GM19395 (cell line): ENCODE data around the gene GSTK1.
"Not testable (repeated sequence)": the region's sequence is repeated elsewhere in the genome, so short reads cannot be mapped to it uniquely, and the experiment has no call there.

Source experiments
- ATAC-seq: cut with Tn5 transposase; IDR thresholded peaks from one replicate; pipeline ENCODE4 v1.9.1; 2021; ENCODE audit warnings: mild to moderate bottlenecking, moderate library complexity; ENCODE audit not compliant: unreplicated experiment

Gene GSTK1

DNA sequence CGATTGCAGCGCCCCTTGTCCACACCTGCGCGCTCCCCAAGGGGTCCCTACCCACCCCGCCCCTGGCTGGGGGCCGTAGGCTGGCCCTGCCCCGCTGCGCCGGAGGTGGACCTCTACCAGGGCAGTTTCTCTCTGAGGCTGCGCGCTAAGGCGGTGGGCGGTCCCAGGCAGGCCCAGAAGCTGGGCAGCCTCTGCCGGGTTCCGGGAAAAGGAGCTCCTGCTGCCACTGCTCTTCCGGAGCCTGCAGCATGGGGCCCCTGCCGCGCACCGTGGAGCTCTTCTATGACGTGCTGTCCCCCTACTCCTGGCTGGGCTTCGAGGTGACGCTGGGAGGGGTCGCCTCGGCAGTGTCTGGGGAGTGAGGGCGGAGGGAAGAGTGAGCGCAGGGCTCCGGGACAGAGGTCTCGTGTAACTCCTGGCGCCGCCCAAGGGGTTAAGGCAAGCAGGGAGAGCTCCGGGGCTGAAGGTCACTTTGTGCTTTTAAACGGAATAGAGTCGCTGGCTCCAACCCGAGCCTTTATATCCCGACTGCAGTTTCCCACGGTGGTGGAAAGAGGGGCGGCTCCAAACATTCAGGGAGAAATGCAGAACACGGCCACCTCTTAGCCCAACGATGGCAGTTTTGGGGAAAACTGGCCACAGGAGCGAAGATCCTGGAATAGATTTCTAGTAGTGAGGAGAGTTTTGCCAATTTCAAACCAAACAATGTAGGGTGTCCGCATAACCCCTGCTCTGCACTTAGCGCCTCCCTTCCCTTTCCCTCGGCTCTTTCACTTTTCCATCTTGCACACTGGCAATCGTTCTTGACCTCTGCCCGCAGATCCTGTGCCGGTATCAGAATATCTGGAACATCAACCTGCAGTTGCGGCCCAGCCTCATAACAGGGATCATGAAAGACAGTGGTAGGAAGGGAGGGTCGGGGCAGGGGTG is at the start of gene GSTK1:
GSTK1 (plus strand) TSS at position 176 of the 930 bp plus-strand sequence; CDS start at position 249, 73 bp downstream.
- peak; percentile 94 for ATAC-seq

DNA sequence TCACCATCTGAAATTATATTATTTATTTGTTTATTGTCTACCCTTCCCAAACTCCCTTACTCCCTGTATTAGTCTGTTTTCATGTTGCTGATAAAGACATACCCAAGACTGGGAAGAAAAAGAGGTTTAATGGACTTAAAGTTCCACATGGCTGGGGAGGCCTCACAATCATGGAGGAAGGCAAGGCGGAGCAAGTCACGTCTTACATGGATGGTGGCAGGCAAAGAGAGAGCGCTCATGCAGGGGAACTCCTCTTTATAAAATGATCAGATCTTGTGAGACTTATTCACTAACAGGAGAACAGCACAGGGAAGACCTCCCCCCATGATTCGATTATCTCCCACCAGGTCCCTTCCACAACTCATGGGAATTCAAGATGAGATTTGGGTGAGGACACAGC is 49.8 kb upstream of the GSTK1 start:
- not testable (repeated sequence) for ATAC-seq

DNA sequence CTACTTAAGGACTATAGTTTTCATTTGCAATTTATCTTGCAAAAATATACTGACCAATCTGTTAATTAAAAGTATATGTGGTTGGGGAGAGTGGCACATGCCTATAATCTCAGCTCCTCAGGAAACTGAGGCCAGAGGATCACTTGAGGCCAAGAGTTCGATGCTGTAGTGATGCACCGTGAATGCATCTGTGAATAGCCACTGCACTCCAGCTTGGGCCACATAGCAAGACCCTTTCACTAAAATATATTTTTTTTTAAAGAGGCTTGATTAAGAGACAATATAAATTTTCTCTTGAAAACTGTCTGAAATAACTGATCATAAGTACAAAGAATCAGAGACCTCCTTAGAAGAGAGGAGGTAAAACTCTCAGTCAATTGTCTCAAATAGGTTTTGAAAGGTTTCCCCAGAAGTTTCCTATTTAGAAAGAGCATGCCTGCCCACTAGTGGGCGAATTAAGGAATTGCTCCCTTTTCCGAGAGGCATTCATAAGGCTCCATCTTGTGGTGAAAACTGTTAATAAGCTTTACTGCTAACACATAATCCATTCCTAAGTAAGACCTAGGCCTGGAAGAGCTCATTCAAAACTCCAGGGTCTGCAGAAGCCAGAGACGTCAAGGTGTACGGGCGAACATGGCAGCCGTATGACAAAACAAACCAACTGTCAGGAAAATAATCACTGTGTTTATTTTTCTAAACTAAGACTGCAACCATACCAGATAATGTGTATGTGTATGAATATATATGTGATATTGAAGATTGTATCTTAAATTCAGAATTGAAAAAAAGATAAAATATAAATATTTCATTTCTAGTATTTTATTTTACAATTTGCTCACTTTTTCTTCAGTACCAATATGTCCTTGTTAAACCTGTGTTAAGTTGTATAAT is 48.2 kb upstream of the GSTK1 start:
- peak; percentile 97 for ATAC-seq

DNA sequence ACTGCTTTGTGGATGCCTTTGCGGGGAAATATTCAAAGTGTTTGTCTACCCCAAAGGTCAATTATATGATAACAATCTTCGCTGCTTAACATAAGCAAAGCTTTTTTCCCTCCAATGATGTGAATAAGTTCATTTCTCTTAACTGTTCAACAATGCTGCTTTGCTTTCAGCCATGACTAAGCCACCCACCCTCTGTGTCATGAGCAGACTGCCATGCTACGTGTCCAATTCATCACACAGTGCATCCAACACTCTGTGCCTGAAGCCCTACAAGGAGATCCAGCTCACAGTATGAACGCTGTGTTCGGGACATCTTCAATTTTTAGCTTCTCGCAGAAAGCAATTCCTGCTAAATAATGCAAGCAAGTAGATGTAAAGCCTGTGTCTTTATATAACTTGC is 47.1 kb upstream of the GSTK1 start:
- no peak for ATAC-seq

DNA sequence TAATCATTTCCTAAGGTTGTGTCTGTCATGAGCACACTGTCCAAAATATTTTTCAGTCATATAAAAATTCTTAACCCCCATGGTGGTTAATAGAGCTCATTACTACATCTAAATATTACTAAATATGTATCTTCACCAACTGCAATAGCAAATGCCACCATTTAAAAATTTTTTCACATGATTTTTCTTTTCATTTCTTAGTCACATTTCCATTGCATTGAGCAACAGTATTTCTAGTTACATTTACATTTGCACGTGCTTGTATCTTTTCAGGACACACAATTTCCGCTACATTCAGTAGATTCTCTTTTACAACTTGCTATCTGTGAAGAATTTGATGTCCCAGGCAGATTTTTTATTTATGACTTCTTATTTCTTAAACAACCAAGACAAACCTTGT is 46.6 kb upstream of the GSTK1 start:
- ATAC-seq: no peak

DNA sequence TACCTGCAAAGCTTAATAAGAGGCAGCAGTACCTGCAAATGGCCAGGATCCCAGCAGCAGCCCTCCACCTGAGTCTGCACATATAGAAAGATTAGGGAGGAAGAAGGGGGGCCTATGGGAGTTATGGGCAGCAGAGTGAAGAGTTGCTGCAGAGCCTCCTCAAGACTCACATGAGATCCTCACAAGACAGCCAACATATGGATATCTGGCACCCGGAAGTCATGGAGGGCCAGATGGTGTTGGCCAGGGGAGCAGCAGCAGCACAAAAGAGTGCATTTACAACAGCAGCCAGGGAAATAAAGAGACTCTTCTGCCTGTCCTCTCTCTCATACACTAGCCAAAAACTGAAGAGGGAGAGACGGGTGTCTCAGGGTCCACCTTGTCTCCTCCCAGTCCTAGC is 45.4 kb upstream of the GSTK1 start:
- no peak for ATAC-seq

DNA sequence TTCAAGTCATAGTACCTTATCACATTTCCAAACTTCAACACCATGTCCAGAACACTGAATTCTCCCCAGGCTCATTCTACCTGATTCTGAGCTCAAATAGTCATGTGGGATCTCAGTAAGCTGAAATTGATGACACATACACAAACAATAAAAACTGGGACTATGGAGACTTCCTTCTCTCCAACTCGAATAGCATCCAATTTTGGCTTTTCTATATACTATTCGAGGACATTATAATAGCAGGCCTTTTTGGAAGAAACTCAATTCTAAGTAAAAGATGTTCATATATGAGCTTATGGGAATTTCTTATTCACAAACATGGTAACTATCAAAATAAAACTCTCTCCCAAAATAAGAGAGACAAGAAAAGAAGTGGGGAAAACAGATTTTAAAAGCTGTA is 42.0 kb upstream of the GSTK1 start:
- no peak for ATAC-seq

DNA sequence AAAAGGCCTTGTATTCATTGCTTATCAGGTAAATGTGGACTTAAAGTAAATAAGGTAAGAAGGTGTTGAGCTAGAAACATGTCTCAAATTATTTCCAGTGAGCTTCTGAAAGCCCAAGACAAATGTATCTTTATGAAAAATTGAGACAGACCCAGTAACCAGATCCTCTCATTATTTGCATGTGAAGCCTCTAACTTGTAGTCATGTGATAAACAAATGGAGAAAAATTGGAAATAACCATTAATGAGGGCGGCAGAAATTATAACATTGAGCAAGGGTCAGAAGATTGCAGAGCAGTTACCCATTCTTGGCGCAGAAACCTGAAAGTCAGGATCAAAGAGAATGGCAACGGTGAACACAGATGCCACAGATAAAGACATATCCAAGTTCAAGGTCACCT is 41.5 kb upstream of the GSTK1 start, which contains the start of gene TAS2R40:
TAS2R40 (plus strand) TSS at position 301 of the 400 bp plus-strand sequence; CDS start at position 343, 42 bp downstream.
- ATAC-seq: no peak

DNA sequence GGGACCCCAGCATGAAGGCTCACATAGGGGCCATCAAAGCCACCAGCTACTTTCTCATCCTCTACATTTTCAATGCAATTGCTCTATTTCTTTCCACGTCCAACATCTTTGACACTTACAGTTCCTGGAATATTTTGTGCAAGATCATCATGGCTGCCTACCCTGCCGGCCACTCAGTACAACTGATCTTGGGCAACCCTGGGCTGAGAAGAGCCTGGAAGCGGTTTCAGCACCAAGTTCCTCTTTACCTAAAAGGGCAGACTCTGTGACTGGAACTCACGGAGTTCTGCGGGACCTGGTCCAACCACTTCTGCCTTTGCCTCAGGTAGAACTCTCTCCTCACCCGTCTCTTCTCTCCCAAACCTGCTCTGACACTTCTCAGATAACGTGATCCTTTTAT is 40.5 kb upstream of the GSTK1 start:
- no peak for ATAC-seq

DNA sequence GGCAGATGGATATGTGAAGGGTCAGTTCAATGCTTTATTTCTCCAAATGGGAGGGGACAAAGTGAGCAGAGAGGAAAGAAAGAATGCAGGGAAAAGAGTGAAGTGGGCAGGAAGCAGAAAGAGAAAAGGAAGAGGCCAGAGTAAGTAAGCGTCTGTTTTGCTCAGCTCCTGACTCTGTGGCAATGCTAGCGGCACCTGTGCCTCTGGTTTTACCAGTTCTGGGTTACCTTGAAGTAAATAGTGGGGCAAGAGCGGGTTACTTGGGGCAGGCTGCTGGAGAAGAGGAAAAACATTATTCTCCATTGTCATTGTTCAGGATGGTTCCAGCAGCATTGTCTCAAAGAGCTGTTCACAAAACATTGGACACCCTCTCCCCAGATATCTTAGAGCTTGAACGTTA is 39.5 kb upstream of the GSTK1 start:
- no peak for ATAC-seq

DNA sequence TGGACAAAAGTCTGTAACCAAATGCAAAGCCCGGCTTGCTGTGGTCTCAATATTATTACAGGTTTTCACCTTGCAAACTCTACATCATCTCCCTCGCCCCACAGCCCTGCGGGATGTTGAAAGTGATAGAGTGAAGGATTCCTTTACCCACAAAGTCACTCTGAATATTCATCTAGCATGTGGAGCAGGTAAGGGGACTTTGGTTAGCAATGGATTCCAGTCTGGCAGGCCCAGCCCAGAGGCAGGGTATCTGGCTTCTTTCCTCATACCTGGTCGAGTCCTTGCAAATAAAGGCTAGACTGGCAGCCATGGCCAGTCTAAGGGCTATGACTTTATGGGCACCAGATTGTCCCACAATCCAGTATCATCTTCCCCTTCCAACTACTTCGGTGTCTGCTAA is 38.2 kb upstream of the GSTK1 start:
- ATAC-seq: no peak

DNA sequence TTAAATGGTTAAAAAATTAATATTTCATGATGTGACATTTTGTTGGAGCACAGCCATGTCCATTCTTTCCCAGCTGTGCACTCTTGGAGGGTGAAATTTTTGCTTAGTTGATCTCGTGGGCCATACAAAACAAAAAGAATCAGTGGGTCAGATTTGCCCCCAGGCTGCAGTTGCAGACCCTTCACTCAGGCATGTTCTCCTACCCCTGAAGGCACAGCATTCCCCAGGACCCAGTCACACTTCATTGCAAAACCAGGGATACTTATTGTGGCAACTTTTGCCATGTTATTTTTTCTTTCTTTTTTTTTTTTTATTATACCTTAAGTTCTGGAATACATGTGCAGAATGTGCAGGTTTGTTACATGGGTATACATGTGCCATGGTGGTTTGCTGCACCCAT is 35.4 kb upstream of the GSTK1 start:
- ATAC-seq: no peak

DNA sequence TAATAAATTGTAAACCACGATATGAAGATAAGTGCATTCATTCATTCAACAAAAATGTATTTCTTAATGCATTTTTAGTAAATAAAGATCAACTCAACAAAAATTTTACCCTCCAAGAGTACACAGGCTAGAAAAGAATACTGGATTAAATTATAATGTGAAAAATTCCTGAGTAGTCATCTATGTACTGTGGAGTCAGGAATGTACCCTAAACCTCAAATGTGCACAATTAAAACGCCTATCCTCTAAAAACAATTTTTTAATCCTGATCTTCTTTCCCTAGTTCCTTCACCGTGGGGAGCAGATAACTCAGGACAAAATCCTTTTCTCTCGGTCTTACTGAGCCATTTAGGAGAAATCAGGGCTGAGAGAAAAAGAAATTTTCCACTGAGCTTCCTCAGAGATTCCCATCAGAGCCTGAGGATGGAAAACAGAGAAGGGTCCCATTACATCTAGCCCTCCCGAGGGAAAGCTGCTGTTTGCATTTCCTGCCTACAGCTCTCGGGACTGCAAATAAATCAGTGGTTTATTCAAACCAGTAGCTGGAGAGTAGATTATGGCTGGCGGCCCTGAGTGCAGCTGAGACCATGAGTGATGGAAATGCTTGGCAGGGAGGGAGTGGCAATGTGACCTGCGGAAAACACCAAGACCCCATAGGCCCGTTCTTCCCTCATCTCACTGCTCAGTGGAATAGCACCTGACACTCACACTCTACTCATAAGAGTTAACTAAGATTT is 34.0 kb upstream of the GSTK1 start:
- no peak for ATAC-seq

DNA sequence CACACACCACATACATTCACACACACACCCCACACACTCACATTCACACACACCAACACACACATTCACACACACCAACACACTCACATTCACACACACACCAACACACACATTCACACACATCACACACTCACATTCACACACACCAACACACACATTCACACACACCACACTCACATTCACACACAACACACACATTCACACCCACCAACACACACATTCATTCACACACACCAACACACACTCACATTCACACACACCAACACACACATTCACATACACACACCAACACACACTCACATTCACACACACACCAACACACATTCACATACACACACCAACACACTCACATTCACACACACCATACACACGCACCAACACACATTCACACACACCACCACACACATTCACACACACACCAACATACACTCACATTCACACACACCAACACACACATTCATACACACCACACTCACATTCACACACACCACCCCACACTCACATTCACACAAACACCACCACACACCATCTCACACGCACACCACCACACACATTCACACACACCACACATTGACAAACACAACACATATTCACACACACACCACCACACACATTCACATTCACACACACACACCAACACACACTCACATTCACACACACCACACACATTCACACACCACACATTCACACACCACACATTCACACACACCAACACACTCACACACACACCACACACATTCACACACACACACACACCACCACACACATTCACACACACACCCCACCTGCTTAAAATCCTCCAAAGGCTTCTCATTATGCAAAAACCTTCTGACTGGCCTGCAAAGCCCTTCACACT is 32.4 kb upstream of the GSTK1 start:
- ATAC-seq: no peak

DNA sequence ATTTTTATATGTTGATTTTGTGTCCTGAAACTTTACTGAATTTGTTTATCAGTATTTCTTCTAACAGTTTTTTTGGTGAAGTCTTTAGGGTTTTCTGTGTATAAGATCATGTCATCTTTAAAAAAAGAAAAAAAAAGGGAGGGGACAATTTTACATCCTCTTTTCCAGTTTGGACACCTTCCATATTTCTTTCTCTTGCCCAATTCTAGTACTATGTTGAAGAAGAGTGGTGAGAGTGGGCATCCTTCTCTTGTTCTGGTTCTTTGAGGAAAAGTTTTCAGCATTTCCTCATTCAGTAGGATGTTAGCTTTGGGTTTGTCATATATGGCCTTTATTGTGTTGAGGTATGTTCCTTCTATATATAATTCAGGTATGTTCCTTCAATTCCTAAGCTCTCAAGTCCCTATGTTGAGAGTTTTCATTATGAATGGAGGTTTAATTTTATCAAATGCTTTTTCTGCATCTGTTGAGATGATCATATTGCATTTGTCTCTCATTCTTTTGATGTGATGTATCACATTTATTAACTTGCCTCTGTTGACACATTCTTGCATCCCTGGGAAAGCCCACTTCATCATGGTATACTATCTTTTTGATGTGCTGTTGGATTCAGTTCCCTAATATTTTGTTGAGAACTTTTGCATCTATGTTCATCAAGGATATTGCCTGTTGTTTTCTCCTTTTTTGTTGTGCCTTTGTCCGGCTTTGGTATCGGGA is 29.3 kb upstream of the GSTK1 start:
- ATAC-seq: no peak

DNA sequence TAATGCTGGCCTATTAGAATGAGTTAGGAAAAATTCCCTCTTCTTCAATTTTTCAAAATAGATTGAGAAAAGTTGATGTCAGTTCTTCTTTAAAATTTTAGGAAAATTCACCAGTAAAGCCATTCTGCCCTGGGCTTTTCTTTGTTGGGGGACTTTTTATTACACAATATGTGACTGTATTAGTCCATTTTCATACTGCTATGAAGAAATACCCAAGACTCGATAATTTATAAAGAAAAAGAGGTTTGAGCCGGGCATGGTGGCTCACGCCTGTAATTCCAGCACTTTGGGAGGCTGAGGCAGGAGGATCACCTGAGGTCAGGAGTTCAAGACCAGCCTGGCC is 28.7 kb upstream of the GSTK1 start:
- ATAC-seq: no peak

DNA sequence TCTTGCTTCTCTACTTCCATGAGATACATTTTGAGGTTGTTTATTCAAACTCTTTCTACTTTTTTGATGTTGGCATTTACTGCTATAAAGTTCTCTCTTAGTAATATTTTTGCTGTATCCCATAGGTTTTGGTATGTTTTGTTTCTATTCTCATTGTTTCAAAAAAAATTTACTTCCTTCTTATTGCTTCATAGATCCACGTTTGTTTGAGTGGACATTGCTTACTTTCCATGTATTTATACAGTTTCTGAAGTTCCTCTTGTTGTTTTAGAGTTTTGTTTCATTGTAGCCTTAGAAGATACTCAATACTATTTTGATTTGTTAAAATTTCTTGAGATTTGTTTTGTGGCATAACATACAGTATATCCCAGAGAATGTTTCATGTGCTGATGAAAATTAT is 27.7 kb upstream of the GSTK1 start:
- ATAC-seq: no peak

DNA sequence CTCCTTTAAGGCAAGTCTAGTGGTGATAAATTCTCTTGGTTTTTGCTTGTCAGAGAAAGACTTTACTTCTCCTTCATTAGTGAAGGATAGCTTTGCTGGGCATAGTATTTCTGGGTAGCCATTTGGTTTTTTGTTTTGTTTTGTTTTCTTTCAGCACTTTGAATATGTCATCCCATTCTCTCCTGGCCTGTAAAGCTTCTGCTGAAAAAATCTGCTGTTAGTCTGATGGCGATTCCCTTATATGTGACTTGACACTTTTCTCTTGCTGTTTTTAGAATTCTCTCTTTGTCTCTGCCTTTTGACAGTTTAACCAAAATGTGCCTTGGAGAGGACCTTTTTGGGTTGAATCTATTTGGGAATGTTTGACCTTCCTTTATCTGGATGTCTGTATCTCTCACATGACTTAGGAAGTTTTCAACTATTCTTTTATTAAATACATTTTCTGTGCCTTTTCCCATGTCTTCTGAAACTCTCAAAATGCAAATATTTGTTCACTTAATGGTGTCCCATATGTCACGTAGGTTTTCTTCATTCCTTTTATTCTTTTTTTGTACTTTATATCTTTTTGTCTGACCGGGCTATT is 26.7 kb upstream of the GSTK1 start:
- no peak for ATAC-seq

DNA sequence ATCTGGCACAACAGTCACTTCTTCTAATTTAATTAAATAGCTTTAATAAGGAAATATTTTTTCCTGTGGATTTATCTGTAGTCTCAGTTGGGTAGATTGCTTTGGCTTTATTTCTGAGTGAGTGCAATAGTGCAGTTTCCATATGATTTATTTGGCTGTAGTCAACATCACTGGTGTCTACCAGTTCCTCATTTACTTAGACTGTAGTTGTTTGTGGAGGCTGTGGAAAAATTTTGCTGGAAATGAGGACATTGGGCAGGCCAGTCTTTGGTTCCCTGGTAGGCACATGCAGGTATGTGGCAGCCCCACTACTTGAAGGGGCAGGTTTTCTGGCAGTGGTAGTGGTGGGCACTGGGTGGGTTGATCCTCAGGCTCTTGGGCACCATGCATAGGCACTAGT is 25.9 kb upstream of the GSTK1 start:
- no peak for ATAC-seq
